ENCODE results near the gene NCOA3. TPM values are rescaled to one million over a fixed set of nuclear protein-coding genes. Genes with fewer than 3 reads are reported as not detected.
"Not testable (repeated sequence)": the region's sequence is repeated elsewhere in the genome, so short reads cannot be mapped to it uniquely, and the experiment has no call there.

The NCOA3 gene
- total RNA-seq, 3 donors from 2014 or later = 22.8 to 28.8 (median 24.7) TPM

- no peak overlapping the region for H3K4me3 ChIP-seq
- no peaks in the 10 kb centered on the region for H3K9me3 ChIP-seq
- ATAC-seq = no peak
- intact Hi-C loops (cut with DNase I, micrococcal nuclease) = no loop called here
- H3K4me1 ChIP-seq (ENCODE audit: low read depth) = no peaks in the 10 kb centered on the region
- H3K36me3 ChIP-seq (ENCODE audit: low read depth) = no peaks in the 10 kb centered on the region
- no peak for DNase-seq
- TF ChIP-seq CTCF (IDR thresholded peaks at IDR 0.05) = no peak
Measured at GRCh38 chr20:47551841-47552240, 50.2 kb downstream of the NCOA3 start.

- no peaks in the 10 kb centered on the region for H3K4me1 ChIP-seq (ENCODE audit: low read depth)
- TF ChIP-seq CTCF (IDR thresholded peaks at IDR 0.05) = no peak
- intact Hi-C loops (cut with DNase I, micrococcal nuclease) = no loop called here
- no peaks in the 10 kb centered on the region for H3K9me3 ChIP-seq
- no peak for ATAC-seq
- H3K4me3 ChIP-seq = no peak overlapping the region
- no peaks in the 10 kb centered on the region for H3K36me3 ChIP-seq (ENCODE audit: low read depth)
- no peak for DNase-seq
Measured at GRCh38 chr20:47552996-47553395, 51.3 kb downstream of the NCOA3 start.

DNA sequence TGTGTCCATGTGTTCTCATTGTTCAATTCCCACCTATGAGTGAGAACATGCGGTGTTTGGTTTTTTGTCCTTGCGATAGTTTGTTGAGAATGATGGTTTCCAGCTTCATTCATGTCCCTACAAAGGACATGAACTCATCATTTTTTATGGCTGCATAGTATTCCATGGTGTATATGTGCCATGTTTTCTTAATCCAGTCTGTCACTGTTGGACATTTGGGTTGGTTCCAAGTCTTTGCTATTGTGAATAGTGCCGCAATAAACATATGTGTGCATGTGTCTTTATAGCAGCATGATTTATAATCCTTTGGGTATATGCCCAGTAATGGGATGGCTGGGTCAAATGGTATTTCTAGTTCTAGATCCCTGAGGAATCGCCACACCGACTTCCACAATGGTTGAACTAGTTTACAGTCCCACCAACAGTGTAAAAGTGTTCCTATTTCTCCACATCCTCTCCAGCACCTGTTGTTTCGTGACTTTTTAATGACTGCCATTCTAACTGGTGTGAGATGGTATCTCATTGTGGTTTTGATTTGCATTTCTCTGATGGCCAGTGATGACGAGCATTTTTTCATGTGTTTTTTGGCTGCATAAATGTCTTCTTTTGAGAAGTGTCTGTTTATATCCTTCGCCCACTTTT is 52.0 kb downstream of the NCOA3 start:
- H3K9me3 ChIP-seq; DNase-seq; H3K4me3 ChIP-seq; H3K4me1 ChIP-seq (ENCODE audit: low read depth); ATAC-seq; H3K36me3 ChIP-seq (ENCODE audit: low read depth); intact Hi-C loops (cut with DNase I, micrococcal nuclease): not testable (repeated sequence)

DNA sequence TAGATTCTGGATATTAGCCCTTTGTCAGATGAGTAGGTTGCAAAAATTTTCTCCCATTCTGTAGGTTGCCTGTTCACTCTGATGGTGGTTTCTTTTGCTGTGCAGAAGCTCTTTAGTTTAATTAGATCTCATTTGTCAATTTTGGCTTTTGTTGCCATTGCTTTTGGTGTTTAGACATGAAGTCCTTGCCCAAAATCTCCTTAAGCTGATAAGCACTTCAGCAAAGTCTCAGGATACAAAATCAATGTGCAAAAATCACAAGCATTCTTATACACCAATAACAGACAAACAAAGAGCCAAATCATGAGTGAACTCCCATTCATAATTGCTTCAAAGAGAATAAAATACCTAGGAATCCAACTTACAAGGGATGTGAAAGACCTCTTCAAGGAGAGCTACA is 52.6 kb downstream of the NCOA3 start:
- not testable (repeated sequence) for DNase-seq

GRCh38 chr20:47557218-47557617 is 55.5 kb downstream of the NCOA3 start:
- DNase-seq (no peak), ATAC-seq (no peak)
- Histone ChIP-seq H3K4me3 (no peak overlapping the region), H3K9me3 (no peaks in the 10 kb centered on the region), H3K4me1 (ENCODE audit: low read depth) (no peaks in the 10 kb centered on the region), H3K36me3 (ENCODE audit: low read depth) (no peaks in the 10 kb centered on the region)
- intact Hi-C loops (cut with DNase I, micrococcal nuclease) = no loop called here
- TF ChIP-seq CTCF (IDR thresholded peaks at IDR 0.05) = no peak

More for the DNA sequence above, 52.6 kb downstream of the NCOA3 start:
- H3K4me1 ChIP-seq (ENCODE audit: low read depth); ATAC-seq; H3K4me3 ChIP-seq; H3K9me3 ChIP-seq; H3K36me3 ChIP-seq (ENCODE audit: low read depth); intact Hi-C loops (cut with DNase I, micrococcal nuclease): not testable (repeated sequence)

DNA sequence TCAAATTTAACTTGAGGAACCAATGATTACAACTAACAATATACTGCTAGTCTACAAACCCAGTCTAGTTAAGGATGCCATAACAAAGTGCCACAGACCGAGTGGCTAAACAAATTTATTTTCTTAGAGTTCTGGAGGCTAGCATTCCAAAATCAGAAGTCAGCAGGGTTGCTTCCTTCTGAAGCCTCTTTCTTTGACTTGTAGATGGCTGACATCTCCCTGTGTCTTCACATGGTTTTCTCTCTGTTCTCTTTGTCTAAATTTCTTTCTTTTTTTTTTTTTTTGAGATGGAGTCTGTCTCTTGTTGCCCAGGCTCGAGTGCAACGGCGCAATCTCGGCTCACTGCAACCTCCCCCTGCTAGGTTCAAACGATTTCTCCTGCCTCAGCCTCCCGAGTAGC is 56.1 kb downstream of the NCOA3 start:
- Histone ChIP-seq H3K4me1 (ENCODE audit: low read depth) (no peaks in the 10 kb centered on the region), H3K36me3 (ENCODE audit: low read depth) (no peaks in the 10 kb centered on the region), H3K4me3 (no peak overlapping the region), H3K9me3 (no peaks in the 10 kb centered on the region)
- ATAC-seq (no peak), DNase-seq (no peak)
- intact Hi-C loops (cut with DNase I, micrococcal nuclease) = no loop called here
- TF ChIP-seq CTCF (IDR thresholded peaks at IDR 0.05) = no peak

All from mucosa of descending colon (tissue), 3 donors.